ENCODE data around the gene RHBDF1.

The RHBDF1 gene

DNA sequence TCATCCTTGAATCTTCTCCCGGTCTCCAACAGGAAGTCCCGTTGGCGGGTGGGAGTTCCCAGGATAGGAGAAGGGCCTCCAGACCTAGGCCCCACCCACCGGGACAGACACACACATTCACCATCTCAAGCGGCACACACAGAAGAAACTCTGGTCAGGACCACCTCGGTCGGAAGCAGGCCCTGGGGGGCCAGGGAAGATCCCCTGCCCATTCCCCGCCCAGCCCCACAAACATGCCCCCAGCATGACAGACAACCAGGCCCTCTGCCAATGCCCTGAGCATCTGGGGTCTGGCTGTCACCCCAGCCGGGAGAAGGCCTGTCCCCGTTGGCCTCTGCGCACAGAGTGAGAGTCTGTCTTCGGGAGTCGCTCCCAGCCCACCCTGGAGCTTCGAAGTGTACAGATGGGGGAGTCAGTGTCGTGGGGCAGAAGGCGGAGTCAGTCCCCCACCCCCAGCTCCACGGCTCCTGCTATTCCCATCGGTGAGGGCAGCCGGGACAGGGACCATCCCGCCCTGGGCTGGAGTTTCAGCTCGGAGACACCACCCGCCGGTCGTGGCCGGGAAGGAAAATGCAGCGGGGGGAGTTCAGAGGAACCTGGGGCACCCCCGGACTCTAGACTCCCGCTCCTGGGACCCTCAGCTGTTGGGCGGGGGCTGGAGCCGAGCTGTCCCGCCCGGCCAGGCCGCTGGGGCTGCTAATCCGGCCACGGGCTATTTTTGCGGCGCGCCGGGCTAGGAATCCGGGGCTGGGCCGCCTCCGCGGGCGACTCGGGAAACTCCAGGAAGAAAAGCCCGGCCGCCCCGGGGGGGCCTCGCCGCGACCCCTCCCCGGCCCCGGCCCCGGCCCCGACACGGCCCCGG lies 660 bp downstream of the RHBDF1 start:
- peak; percentile 17 for DNase-seq

DNA sequence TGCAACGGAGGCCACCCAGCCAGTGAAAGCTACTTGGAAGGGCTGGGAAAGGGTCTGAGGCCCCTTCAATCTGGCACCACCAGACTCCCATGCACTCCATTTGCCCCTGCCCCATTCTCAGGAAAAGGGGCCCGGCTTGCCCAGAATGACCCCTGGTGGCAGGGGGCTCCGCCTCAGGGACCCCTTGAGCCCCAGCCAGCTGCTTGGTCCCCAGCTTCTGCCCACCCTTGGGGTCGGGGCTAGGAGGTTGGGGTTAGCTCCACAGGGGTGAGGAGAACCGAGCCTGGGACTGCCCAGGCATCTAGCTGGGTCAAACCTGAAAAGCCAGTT lies 1.3 kb downstream of the RHBDF1 start:
- no peak for DNase-seq

- DNase-seq, result no peak
Measured at GRCh38 chr16:69181-69580, 3.2 kb downstream of the RHBDF1 start.

DNA sequence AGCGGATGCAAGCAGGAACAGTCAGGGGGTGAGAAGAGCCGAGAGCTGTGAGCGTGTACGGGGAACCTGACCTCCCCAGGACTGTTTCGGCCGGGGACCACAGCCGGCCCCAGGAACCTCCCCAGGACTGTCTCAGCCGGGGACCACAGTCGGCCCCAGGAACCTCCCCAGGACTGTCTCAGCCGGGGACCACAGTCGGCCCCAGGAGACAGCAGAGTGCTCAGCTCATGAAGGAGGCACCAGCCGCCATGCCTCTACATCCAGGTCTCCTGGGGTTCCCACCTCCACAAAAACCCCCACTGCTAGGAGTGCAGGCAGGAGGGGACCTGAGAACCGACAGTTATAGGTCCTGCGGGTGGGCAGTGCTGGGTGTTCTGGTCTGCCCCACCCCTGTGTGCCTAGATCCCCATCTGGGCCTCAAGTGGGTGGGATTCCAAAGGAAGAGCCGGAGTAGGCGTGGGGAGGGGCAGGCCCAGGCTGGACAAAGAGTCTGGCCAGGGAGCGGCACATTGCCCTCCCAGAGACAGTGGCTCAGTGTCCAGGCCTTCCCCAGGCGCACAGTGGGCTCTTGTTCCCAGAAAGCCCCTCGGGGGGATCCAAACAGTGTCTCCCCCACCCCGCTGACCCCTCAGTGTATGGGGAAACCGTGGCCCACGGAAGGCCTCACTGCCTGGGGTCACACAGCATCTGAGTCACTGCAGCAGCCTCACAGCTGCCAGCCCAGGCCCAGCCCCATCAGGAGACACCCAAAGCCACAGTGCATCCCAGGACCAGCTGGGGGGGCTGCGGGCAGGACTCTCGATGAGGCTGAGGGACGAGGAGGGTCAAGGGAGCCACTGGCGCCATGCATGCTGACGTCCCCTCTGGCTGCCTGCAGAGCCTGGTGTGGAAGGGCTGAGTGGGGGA lies 4.3 kb downstream of the RHBDF1 start:
- DNase-seq, result no peak

DNA sequence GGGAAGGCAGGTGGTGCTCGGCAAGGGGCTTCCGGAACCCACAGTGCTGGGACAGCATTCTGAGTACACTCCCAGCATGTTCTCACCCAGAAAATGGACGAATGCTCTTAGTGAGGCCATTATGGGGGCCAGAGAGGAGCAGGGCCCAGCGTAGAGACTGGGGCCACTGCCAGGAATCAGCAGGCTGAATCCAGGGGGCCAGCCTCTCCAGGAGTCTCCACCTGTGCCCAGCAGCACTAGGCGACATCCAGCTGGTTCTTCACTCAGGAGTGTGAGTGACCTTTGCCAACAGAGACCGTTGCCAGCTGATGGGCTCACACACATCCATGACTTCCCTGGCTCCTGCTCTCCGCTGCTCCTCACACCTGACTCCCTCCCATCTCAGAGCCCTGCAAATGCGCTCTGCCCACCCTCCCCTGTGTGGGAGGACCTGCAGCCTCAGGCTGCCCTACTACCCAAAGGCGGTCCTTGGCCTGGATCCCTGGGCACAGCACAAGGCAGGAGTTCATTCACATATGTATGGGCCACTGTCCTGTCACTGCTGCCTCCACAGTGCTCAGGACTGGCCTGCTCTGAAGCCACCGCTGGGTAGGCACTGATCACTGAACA lies 5.1 kb downstream of the RHBDF1 start:
- peak; percentile 61 for DNase-seq

GRCh38 chr16:66309-67182 lies 5.9 kb downstream of the RHBDF1 start:
- DNase-seq, result no peak

DNA sequence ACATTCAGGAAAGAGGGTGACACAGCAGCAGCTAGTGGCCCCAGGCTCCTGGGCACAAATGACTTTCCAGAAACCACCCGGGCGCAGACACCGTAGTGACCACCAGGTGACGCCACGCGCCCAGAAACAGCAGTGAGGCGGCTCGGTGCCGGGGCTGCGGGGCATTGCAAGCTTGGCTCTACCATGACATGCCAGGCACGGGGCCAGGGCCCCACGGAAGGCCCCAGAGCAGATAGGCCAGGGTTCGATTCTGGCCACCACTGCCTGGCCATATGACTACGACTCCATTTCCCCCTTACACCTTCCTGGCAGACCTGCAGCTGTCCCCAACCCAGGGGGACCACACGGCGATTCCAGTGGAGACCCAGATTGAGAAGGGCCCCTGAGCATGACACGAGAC lies 6.7 kb downstream of the RHBDF1 start:
- peak; percentile 75 for DNase-seq

- DNase-seq, result no peak
Measured at GRCh38 chr16:64914-65255, 7.5 kb downstream of the RHBDF1 start.

GRCh38 chr16:63998-64913 lies 8.2 kb downstream of the RHBDF1 start:
- DNase-seq, result peak; percentile 54

DNA sequence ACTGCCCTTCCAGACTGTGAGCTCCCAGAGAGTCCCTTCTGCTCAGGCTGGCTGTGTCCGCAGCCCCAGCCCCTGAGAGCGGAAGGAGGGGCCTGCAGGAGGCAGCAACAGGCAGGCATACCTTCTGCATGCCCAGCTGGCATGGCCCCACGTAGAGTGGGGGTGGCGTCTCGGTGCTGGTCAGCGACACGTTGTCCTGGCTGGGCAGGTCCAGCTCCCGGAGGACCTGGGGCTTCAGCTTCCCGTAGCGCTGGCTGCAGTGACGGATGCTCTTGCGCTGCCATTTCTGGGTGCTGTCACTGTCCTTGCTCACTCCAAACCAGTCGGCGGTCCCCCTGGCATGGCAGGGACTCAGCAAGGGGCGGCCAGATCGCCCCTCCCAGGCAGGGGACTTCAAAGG lies 9.0 kb downstream of the RHBDF1 start:
- no peak for DNase-seq

GRCh38 chr16:62968-63391 lies 9.5 kb downstream of the RHBDF1 start:
- DNase-seq, result no peak

DNA sequence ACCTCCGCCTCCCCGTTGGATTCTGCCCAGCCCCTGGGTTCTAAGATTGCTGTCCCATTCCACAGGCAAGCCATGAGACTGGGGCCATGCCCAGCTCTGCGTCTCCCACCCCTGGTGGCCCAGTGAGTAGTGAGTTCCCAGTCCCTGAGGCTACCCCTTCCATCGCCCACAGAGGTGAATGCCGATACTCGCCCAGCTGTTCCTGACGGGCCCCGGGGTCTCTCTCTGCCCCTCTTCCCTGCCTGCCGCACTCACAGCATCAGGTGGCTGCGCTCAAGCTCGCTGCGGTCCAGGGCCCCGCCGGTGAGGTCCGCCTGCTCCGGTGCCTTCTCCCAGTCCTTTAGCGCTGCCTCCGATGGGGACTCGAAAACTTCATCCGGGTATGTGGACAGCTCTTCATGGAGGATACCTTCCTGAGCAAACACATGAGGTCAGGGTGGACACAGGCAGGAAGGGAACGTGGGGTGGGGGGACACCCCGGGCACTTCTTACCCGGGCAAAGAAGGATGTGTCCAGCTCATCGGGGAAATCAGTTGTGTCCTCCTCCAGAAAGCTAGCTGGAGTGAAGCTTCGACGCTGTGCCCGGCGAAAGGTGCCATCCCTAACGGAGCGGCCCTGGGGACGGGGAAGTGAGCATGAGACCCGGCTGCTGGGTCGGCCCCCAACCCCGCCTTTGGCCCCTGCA lies 10.0 kb downstream of the RHBDF1 start:
- DNase-seq, result no peak

- no peak for DNase-seq
Measured at GRCh38 chr16:61879-62281, 10.6 kb downstream of the RHBDF1 start.

- no peak for DNase-seq
Measured at GRCh38 chr16:60929-61878, 11.2 kb downstream of the RHBDF1 start.

- no peak for DNase-seq
Measured at GRCh38 chr16:60166-60565, 12.3 kb downstream of the RHBDF1 start.

GRCh38 chr16:59440-60059 lies 12.9 kb downstream of the RHBDF1 start:
- DNase-seq, result no peak

DNA sequence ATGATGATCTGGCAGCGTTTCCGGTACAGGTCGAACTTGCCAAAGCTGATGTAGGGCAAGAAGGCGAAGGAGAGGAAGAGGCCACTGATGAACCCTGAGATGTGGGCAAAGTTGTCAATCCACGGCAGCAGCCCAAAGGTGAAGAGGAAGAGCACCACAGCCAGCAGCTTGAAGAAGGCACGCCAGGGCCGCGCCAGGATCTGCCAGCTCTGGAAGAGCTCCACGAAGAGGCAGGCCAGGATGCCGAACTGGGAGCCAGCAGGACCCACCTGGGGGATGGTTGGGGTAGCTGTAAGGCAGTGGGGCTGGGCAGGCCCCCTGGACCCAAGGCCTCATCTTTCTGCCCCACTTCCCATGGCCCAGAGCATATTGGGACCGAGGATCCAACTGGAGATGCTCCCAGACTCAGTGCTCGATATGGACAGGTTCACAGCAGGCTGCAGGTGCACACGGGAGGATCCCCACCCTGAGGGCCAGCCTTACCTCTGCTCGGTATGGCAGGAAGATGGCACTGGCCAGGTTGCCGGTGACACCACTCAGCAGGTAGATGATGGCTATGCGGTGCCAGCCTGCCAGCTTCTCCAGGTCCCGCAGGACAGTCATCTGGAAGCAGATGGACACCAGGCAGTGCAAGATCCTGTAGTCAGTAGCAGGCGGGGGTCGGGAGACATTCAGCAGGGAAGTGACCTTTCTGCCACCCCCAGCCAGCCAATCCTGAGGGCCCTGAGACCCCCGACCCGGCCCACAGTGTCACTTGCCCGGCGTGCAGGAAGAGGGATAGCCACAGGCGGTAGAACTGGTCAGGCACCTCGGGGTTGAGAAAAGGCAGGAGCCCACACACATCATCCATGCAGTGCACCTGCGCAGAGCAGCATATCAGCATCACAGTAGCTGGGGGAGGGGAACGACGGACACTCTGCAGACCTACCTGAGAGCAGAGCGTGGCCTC lies 13.7 kb downstream of the RHBDF1 start:
- DNase-seq, result no peak

DNA sequence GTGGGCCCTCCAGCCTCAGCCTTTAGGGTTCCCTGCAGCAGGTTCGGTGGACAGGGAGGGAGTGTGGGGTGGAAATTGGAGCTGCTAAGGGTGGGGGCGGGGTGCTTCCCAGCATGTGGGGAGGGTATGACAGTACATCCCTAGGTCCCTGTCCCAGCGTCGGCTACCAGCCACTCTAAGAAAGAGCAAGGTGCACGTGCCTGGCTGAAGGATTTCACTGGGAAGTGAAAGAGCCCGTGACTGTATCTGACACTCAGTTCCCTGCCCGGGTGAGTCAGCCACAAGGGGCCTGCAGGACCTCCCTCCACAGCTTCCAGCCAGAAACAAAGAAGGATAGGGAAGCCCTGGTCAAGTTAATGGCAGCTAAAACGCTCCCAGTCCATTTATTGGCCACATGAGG lies 14.7 kb downstream of the RHBDF1 start:
- DNase-seq, result no peak
